Kidney capillary endothelial cell (primary cell): ENCODE data around the gene SLC2A9.
A peak's percentile ranks its signal among the peaks of the same experiment; 100 is the strongest.
"Not testable (repeated sequence)": the region's sequence is repeated elsewhere in the genome, so short reads cannot be mapped to it uniquely, and the experiment has no call there.

Experiments used
- DNase-seq: peaks from one replicate; pipeline ENCODE4 v3.0.0-alpha.2; 2018; ENCODE audit warnings: low spot score

Gene SLC2A9

GRCh38 chr4:9996319-9997110 lies 24.8 kb downstream of the SLC2A9 start:
- DNase-seq, result peak; percentile 70

- DNase-seq, result no peak
Observed at GRCh38 chr4:9994246-9994847, 26.9 kb downstream of the SLC2A9 start.

GRCh38 chr4:9989918-9990635 lies 31.2 kb downstream of the SLC2A9 start:
- no peak for DNase-seq

DNA sequence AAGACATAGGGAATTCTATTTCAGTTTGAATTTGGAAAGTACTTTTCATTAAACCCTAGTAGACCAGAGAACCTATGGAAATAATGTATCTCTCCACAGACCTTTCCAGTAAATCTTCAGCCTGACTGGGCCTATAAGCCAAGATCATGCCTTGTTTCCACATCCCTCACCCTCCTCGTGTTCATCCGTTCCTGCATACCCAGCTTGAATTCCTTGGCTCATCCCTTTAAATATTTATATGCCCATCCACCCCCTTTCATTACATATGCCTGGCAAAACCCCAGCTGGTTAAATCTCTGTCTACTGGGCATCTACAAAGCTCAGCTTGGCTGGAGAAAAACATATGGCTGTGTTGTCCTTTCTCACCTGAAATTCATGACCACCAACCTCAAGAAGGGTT lies 32.4 kb downstream of the SLC2A9 start:
- DNase-seq, result no peak

DNA sequence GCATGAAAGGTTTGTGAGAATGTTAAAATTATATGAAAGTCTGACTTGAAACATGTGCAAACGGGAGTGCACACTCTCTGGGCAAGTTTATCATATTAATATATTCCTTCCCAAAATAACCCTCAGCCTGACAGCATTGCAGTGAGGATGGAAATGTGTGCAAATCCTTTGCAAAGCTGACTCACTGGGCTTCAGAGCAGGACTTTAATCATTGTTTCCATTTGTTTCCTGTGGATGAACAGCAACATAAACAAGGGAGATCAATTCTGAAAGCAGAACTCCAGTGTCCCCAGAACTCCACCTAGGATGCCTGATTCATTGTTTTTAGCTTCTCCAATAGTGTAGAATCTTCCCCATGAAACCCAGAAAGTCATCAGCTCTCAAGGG lies 32.9 kb downstream of the SLC2A9 start:
- peak; percentile 36 for DNase-seq

DNA sequence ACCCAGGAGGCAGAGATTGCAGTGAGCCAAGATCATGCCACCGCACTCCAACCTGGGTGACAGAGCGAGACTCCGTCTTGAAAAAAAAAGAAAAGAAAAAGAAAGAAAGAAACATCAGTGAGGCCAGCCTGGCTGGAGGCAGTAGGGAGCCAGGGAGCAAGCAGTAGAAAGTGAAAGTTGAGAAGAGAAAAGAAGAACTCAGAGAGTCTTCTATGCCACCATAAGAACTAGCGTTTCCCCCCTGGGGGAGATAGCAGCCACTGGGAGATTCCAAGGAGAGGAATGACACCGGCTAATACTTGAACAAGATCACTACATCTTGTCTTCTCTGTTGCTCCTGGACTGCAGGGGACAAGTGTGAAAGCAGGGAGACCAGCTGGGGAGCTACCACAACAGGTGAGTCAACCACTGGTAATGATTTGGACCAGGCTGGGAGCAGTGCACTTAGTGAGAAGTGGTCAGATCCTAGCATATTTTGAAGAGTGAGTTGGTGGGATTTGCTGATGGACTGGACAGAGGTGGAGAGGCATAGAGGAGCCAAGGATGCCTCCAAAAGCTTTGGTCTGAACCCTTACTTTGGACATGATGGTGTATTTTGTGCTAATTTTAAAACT lies 33.4 kb downstream of the SLC2A9 start:
- no peak for DNase-seq

DNA sequence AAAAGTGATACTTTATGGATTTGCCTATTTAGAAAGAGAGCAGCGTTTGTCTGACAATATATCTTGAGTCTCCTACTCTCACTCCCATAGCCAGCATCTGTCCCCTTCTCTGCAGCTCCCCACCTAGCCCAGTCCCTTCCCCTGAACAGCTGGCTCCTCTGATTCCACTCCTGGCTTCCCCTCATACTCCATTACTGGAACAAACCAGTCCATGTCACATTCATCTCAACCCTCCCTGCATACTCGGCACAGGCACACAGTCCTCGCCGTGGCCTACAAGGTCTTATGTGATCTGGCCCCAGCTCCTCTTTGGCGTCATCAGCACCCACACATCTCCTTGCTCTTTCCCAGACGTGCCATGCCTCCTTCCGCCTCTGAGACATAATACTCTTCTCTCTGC lies 36.7 kb downstream of the SLC2A9 start:
- no peak for DNase-seq

GRCh38 chr4:9983211-9983610 lies 38.1 kb downstream of the SLC2A9 start:
- no peak for DNase-seq

GRCh38 chr4:9981899-9982298 lies 39.4 kb downstream of the SLC2A9 start:
- not testable (repeated sequence) for DNase-seq

DNA sequence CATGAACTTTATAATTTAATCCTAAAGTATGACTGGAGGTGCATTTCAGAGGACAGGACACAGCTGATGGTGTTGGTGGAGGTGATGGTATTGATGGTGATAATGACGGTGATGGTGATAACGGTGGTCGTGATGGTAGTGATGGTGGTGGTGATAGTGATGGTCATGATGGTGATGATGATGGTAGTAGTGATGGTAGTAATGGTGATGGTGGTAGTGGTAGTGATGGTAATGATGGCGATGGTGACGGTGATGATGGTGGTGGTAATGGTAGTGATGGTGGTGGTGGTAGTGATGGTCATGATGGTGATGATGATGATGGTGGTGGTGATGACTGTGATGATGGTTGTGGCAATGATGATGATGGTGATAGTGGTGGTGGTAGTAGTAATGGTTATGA lies 40.4 kb downstream of the SLC2A9 start:
- DNase-seq, result no peak

- DNase-seq, result no peak
Observed at GRCh38 chr4:9979101-9979701, 42.1 kb downstream of the SLC2A9 start.

DNA sequence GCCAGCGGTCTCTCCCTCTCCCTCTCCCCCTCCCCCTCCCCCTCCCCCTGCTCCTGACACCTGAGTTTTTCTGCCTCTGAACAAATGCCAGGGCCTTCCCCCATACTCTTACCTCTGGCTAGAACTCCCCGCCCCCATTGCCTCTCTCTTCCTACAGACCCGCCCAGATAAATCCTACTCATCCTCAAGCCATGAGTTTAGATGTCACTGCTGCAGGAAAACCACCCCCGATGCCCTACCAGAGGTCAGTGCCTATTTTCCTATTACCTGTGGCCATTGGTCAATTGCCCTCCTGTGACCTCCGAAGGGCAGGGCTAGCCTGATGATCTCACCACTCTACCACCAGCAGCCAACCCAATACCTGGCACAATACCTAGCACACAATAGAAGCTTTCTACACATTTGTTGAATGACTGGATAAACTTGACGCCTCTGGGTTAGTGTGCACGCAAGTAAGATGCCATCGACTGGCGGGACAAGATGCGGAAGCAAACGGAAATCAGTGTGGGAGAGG lies 43.7 kb downstream of the SLC2A9 start:
- DNase-seq, result no peak

- no peak for DNase-seq
Observed at GRCh38 chr4:9976781-9977180, 44.5 kb downstream of the SLC2A9 start.

- no peak for DNase-seq
Observed at GRCh38 chr4:9976293-9976692, 45.0 kb downstream of the SLC2A9 start.

DNA sequence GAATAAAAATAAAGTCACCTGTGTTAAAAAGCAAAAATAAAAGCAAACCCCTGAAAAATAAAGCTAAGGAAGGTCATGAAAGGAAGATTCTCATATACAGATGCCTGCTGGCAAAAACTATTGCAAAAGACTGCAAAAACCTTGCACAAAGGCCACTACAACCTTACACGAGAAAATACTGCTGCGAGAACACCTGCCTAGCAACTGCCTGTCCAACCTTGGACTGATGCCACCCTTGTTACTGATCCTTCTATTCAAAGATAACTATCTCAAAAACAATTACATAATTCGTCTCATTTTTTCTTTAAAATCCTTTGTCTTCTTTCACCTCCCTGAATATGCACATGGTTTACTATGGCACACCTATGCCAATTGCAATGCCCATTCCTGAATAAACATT lies 49.6 kb downstream of the SLC2A9 start:
- no peak for DNase-seq

GRCh38 chr4:9970399-9971011 lies 50.8 kb downstream of the SLC2A9 start:
- no peak for DNase-seq

- DNase-seq, result no peak
Observed at GRCh38 chr4:9969526-9970398, 51.5 kb downstream of the SLC2A9 start.

- no peak for DNase-seq
Observed at GRCh38 chr4:9968472-9968871, 52.8 kb downstream of the SLC2A9 start.

DNA sequence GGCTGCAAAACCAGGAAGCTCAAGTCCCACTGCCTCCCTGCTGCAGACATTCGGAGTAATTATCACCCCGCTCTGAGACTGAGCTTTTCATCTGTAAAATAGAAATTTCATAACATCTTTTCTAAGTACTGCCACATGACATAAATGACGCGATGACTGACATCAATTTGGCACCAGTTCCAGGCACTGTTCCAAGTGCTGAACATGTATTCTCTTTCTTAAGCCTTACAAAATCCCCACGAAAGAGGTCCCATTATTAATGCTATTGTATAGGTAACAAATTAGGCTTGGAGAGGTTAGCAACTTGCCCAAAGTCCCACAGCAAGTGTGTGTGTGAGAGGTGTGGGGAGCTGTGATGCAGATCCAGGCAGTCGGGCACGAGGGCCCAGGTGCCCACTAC lies 56.4 kb downstream of the SLC2A9 start:
- no peak for DNase-seq

GRCh38 chr4:9963328-9963727 lies 58.0 kb downstream of the SLC2A9 start:
- no peak for DNase-seq
